Activated CD8-positive, alpha-beta memory T cell treated with anti-CD3 and anti-CD28 coated beads, Interleukin-2, amount 50 U/mL, for 24 hours (primary cell): Measurements from ENCODE around the gene HMHB1.
"Not testable (repeated sequence)": the region's sequence is repeated elsewhere in the genome, so short reads cannot be mapped to it uniquely, and the experiment has no call there.

ENCODE experiments used
- DNase-seq: peaks from one replicate; pipeline ENCODE4 v3.0.0-alpha.2; 2020; ENCODE audit errors: extremely low read depth

Gene HMHB1

GRCh38 chr5:143801252-143801939 lies 10.6 kb upstream of the HMHB1 start:
- no peak for DNase-seq

- DNase-seq, result no peak
These were observed 6.1 kb upstream of the HMHB1 start for GRCh38 chr5:143805861-143806260.

- no peak for DNase-seq
These were observed 5.4 kb upstream of the HMHB1 start for GRCh38 chr5:143806579-143806978.

- no peak for DNase-seq
These were observed 4.6 kb upstream of the HMHB1 start for GRCh38 chr5:143807401-143807800.

GRCh38 chr5:143816370-143816769 lies 4.4 kb downstream of the HMHB1 start:
- not testable (repeated sequence) for DNase-seq

GRCh38 chr5:143819716-143820115 lies 7.8 kb downstream of the HMHB1 start:
- no peak for DNase-seq

GRCh38 chr5:143820451-143820850 lies 8.5 kb downstream of the HMHB1 start:
- DNase-seq, result no peak

DNA sequence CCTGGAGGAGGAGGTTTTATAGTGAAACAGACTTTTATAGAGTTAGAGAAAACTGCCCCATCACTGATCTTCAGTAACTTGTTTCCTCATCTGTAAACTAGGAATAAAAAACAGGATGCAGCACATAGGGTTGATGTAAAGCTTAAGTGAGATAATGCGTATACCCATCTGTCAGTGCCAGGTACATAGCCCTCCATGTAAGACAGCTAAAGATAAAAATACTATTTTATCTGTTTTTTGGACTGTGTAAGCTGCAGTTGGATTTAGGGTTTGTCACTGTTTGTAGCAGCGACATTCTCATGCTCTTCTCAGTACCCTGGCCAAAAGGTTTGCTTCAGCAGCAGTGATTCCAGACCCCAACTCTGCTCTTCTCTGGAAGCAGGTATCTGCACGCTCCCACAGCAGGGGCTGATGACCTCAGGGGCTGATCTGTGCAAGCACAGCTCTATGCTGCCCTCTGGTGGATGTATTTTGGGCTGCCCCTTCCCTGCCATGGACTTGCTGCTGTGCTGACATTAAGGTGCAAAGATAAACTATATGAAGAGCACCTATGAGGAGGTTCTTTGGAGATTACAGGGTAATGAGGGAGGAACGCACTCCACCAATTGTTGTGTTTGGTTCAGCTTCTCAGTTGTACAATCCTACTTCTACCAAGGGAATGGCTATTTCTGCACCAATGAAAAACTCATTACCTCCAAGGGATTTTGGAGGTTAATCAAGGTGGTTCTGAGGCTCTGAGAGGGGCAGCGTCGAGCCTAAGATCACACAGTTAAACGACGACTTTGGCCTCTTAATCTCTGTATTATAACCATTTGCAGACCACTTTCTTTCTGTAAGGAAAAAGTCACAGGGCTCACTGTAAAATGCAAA lies 13.1 kb downstream of the HMHB1 start:
- peak; percentile 69 for DNase-seq

DNA sequence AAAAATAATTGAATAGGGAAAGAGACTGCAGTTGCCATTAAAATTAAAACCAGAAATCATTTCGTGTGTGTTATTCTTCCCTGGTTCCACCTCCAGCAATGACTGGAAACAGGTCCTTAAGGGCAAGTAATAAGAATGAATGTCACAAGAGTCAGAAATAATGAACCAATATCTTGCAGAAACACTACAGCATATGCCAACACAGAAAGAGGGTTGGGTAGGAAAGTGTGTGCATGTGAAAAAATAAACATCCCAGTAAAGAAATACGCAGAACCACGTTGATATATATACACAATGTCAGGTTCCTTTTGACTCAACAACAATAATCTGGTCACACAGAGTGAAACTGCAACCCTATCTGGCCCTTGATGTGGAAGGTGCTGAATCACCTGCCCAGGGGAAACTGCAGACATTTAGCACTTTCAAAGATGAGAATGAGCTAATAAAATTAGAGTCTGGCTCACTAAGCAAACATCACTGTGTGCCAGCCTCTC lies 15.0 kb downstream of the HMHB1 start:
- no peak for DNase-seq

- DNase-seq, result no peak
These were observed 16.7 kb downstream of the HMHB1 start for GRCh38 chr5:143828710-143829109.

DNA sequence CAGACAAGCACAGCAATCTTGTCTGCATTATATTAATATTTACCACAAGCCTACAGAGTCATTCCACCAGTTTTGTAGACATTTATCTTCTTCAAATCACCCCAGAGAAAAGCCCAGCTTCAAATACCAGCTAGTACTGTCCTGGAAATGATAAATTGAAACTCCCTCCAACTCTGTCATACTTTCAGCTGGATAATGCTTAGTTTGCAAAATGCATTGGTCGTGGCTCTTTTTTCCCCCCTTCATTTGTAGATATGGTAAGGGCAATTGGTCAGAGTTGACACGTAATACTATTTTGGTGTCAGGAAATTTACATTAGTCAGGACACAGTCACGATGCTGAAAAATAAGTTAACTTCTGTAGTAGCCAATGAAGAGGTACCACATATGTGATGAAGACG lies 21.2 kb downstream of the HMHB1 start:
- no peak for DNase-seq

DNA sequence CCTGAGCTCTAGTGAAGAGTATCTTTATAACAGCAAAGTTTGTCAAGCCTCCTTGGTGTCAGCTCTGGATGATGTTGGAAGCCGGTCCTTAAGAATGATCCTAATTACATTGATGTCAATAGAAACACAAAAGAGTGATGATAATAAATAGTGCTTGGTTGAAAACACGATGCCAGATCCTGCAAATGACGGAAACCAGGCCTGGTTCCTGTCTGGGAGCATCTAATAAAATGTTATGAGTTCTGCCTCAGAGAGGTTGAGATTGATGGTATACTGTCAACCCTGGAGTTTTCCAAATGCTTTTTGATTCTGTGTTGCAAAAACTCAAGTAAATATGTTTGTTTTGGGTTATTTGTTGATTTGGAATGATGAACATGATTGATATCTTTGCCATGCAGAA lies 23.3 kb downstream of the HMHB1 start:
- no peak for DNase-seq

DNA sequence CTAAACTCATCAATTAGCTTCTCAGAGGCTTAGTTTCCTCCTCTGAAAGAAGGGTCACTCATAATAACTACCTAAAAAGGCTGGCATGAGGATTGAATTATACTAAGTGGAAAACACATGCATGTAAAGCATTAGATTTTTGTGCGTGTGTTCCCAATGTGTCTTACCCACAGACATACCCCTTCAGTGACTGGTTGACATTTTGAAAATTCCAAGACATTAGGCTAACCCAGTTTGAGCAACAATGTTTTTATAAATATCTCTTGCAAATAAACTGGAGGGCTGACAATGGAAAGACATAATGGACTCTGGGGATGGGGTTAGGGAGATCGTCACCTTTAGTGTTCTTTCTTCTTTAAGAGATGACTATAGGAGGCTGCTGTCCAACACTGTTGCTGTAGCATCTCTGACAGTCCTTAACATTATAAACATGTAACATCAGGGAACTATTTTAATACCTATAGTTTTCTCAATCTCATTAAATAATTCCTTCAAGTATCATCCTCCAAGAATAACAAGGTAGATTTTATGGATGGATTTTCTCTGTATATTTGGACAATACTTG lies 24.3 kb downstream of the HMHB1 start:
- DNase-seq, result no peak

DNA sequence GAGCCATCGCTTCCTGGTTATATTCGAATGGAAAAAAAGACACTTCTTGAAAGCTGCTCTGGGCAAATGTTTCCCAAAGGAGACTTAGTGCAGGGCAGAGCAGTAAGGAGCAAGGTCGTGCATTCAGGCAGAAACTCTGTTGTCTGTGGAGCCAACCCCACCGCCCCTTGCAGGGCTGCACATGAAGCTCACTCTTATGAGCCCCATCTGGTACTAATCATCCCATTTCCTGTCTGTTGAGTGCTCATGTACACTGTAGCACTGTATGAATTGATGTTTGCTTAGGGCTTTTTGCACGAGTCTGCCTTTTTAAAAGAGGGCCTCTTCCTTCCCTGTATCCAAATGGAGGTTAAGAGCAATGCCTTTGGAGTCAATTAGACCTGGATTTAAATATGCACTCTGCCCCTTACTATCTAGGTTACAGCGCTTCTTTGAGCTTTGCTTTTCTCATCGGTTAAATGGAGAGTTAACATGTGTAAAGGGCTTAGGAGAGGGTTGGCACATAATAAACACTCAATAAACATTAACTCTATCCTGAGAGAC lies 25.4 kb downstream of the HMHB1 start:
- no peak for DNase-seq

- DNase-seq, result no peak
These were observed 29.5 kb downstream of the HMHB1 start for GRCh38 chr5:143841446-143841845.

GRCh38 chr5:143842920-143843319 lies 31.0 kb downstream of the HMHB1 start:
- DNase-seq, result no peak

GRCh38 chr5:143843461-143843860 lies 31.5 kb downstream of the HMHB1 start:
- no peak for DNase-seq

GRCh38 chr5:143850050-143850683 lies 38.2 kb downstream of the HMHB1 start:
- DNase-seq, result no peak

DNA sequence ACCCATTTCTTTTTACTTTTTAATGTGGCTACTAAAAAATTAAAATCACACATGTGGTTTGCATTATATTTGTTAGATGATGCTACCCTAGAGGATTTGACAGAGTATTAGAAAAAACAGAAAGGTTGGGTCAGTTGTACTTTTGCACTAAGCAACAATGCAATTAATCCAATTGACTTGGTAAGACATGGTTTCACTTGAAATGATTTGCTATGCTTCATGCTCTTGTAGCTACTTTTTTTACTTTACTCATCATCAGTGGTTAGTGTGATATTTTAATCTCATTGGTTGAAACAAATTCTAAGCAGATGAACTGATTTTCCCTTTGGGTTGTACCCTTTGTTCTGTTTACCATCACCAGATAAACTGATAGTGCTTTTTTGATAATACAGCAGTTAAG lies 39.4 kb downstream of the HMHB1 start:
- no peak for DNase-seq

GRCh38 chr5:143860211-143860610 lies 48.2 kb downstream of the HMHB1 start:
- no peak for DNase-seq

DNA sequence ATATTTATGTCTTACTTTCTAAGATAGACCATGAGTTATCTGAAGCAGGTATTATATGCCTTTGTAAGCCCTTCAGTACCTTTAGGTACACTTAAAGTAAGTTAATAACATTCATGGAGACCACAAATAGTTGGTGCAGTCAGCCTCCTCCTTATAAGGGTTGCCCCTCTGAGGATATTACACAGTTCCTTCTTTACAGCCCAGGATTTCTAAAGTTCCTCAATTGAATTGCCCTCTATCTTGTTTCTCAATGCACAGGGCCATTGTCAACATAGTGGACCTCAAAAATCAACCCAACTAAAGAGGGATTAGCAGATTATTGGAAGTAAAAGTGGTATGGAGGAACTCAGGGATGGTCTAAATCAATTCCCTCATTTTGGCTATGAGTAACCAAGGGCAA lies 50.3 kb downstream of the HMHB1 start:
- DNase-seq, result no peak

DNA sequence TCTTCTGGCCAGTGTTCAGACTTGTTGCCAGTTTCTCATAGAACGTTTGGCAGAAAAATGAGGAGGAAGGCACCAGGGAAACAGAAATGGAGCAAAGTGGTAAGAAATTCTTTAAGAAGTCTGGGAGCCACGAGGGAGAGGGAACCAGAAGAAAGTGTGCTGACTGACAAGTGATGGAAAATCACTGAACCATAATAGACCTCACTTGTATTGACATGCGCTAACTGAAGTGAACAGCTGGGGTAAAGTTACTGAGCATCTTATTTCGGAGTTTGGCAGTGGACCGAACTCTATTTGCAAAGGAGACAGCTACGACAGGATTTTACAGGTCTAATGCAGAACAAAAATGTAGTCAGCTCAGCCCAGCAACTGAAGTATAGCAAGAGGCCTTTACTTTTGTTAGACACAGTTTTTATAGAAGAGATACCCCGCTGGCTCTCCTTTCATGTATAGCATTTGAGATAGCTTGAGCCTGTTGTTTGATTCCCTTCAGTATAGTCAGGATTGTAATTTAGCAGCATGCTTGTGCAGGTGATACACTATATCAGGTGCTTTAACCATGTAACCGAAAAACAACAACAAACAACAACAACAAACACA lies 53.6 kb downstream of the HMHB1 start:
- DNase-seq, result no peak
